CD1c-positive myeloid dendritic cell (primary cell): ENCODE results near the gene EFTUD2.

Experiments
- DNase-seq: peaks from one replicate; pipeline ENCODE4 v3.0.0-alpha.2; 2016; ENCODE audit errors: extremely low spot score

The EFTUD2 gene

DNA sequence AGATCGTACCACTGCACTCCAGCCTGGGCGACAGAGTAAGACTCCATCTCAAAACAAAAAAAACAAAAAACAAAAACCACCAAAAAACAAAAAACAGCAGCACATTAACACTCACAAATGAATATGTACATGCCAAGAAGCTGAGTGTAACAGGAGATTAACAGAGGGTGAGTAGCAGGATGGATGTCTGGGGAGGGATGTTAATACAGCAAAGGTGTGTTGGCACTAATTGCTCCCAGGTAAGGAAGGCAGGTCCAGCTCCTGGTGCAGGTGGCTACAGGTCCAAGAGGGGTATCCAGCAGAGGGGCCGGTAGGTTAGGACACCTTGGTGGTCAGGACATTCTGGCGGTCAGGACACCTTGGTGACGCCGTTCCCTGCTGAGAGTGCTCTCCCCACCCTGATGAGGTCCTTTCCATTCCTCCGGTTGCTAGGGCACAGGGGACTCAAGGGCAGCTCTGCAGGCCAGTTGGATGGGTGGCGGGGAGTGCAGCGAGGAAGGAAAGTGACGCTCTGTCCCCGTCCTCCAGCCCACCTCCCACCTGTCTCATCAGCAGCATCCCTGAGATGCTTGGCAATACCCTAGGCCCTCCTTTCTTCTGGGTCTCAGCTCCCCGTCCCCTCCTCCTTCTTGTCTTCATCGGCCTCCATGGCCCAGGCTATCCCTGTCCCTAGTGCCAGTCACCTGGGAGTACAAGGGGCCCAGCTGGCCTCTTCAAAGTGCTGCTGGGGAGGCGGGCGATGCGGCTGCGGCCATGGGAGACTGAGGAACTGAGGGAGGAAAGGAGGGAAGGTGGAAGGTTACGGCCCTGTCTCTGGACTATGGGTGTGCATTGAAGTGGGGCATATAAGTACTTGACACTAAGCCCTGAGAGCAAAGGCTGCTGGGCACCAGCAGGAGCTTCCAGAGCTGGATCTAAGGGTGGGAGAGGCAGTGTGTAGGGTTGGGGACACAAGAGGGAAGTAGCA, 26.8 kb upstream of the EFTUD2 start:
- DNase-seq = no peak

- no peak for DNase-seq
These were observed 24.9 kb upstream of the EFTUD2 start for GRCh38 chr17:44924107-44924544.

- DNase-seq = no peak
These were observed 23.7 kb upstream of the EFTUD2 start for GRCh38 chr17:44922746-44923470.

DNA sequence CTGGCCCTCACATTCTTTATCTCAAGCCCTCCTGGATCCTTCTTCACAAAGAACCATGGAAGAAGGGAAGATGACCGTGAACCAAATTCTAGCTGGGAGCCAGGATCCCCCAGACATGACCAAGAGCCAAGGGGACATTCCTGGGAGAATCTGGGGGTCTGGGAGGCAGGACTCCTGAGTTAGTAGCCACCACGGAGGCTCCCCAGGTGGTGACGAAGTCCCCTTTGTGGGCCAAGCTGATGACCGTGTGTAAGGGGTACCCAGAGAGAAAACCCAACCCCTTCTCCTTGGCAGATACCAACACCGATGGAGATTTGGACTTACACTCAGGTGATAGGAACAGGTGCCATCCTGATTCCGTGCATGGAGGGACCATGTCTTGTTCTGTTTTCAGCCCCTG, 22.9 kb upstream of the EFTUD2 start:
- DNase-seq = no peak

DNA sequence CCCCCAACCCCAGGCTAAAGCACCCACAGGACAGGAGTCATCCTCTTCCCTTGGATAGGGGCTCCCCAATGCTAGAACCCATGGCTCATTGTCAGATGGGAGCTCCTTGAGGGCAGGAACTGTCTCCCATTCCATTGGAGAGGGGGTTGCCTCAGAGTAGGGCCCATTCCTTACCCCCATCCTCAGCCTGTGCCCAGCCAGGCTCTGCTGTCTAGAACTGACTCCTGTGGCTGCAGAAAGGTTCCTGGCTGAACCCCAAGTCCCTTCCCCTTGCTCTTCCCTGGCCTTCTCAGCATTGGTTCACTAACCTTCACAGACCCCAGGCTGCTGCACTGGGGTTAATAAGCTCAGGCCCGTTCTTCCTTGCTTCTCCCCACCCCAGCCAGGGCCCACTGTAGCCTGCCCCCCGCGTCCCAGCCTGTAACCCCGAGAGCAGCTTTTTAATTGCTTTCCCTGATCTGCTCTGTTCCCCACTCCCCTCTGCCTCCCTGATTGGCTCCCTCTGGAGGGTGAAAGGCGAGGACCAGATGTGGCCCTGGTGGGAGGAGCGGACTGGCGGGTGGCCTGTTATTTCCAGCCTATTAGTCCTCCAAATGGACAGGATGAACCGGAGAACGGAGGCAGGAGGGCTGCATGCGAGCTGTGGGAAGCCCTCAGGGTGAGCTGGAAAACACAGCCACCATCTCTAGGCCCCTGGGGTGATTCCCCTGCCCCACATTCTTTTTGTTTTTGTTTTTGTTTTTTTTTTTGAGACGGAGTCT, 22.1 kb upstream of the EFTUD2 start:
- no peak for DNase-seq

- DNase-seq = no peak
These were observed 21.3 kb upstream of the EFTUD2 start for GRCh38 chr17:44920565-44920940.

DNA sequence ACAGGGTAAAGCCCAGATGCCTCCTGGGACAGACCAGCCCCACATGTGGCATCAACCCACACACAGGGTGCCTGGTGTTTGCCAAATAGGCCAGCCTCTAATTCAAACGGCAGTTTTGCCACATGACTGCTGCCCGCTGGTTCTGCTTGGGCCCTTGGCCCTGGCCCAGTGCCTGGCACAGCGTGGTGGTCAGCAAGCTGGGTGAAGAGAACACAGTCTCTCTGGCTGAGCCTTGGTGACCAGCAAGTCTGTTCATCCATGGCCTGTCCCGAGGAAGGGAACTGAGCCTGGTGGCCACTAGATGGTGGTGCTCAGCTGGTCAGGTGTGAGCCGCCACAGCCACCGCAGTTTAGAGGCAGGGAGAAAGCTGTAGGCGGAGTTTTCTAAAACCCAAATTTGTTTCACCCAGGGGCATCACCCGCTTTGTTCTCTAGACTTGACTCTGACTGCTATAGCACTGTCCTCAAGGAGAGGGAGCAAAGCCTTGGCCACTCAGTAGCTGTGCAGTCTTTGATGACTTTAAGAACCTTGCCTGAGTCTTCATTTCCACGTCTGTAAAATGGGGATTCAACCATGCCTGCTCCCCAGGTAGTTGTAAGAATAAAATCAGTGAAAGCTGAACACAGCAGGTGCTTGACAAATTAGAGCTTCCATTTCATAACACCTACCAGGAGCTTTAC, 20.8 kb upstream of the EFTUD2 start:
- peak; percentile 73 for DNase-seq

GRCh38 chr17:44919411-44919810, 20.2 kb upstream of the EFTUD2 start:
- no peak for DNase-seq

GRCh38 chr17:44918006-44918405, 18.8 kb upstream of the EFTUD2 start:
- DNase-seq = no peak

DNA sequence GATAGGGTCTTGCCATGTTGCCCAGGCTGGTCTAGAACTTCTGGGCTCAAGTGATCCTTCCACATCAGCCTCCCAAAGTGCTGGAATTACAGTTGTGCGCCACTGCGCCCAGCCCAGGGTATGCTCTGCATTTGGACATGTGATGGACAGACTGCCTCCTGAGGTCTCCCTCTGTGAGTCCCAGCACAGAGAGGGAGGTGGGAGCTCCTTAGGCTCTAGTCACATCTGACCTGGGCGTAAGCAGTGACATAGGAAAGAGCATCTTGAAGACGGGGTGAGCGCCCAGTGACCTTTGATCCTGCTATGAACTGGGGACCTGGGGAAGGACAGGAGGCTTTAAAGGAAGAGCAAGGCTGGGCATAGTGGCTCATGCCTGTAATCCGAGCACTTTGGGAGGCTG, 18.2 kb upstream of the EFTUD2 start:
- DNase-seq = no peak

- no peak for DNase-seq
These were observed 17.6 kb upstream of the EFTUD2 start for GRCh38 chr17:44916781-44917241.

- peak; percentile 57 for DNase-seq
These were observed 16.9 kb upstream of the EFTUD2 start for GRCh38 chr17:44915862-44916780.

- DNase-seq = no peak
These were observed 16.1 kb upstream of the EFTUD2 start, which contains the start of gene GFAP for GRCh38 chr17:44915321-44915726. Gene GFAP (minus strand): TSS chr17:44915500. CDS start chr17:44915486, 14 bp downstream.

- no peak for DNase-seq
These were observed 15.5 kb upstream of the EFTUD2 start for GRCh38 chr17:44914698-44915271.

DNA sequence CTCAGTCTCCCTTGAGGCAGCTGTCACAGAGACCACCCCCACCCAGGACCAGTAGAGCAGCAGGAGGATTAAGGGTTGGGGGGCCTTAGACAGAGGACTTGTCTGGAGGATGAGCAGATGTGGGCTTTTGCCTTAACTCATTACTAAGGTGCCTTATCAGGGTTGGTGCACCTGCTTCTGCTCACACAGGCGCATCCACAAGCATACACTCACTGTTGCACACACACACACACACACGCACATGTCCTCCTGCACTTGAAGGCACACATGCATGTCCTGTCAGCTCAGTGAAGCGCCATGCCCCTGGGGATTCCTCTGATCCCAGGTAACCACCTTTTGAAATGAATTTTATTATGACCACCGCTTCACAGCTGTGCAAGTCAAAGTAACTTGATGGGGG, 14.9 kb upstream of the EFTUD2 start:
- DNase-seq = no peak

GRCh38 chr17:44913676-44914075, 14.4 kb upstream of the EFTUD2 start:
- no peak for DNase-seq

GRCh38 chr17:44912763-44913544, 13.7 kb upstream of the EFTUD2 start:
- no peak for DNase-seq

DNA sequence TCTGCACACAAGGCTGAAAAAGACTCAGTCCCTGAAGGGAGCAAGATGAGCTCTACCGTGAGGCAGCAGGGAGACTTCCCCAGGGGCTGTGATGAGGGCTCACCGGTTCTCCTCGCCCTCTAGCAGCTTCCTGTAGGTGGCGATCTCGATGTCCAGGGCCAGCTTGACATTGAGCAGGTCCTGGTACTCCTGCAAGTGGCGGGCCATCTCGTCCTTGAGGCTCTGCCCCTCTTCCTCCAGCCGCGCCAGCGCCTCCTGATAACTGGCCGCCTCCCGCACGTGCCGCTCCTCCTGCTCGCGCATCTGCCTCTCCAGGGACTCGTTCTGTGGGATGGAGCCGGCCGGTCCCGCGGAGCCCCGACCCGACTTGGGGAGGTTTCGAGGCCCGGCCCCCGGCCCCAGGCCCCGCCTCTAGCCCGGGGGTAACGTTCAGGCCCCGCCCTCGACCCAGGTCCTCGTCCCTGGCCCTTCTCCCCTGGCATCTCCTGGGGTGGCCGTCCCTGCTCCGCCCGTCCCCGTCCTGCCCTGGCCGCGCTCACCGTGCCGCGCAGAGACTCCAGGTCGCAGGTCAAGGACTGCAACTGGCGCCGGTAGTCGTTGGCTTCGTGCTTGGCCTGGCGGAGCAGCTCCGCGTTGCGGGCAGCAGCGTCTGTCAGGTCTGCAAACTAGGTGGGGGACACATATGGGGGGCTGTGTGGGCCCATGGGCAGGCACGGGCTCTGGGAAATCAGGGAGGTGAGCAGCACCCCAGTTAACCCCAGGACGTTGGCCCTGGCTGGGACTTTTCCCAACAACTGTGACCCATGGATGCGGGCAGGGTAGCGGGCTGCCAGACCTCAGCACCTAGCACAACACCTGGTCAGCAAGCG, 12.1 kb upstream of the EFTUD2 start:
- DNase-seq = peak; percentile 61
